Measurements from ENCODE around the gene UBXN2A.

Gene UBXN2A

DNA sequence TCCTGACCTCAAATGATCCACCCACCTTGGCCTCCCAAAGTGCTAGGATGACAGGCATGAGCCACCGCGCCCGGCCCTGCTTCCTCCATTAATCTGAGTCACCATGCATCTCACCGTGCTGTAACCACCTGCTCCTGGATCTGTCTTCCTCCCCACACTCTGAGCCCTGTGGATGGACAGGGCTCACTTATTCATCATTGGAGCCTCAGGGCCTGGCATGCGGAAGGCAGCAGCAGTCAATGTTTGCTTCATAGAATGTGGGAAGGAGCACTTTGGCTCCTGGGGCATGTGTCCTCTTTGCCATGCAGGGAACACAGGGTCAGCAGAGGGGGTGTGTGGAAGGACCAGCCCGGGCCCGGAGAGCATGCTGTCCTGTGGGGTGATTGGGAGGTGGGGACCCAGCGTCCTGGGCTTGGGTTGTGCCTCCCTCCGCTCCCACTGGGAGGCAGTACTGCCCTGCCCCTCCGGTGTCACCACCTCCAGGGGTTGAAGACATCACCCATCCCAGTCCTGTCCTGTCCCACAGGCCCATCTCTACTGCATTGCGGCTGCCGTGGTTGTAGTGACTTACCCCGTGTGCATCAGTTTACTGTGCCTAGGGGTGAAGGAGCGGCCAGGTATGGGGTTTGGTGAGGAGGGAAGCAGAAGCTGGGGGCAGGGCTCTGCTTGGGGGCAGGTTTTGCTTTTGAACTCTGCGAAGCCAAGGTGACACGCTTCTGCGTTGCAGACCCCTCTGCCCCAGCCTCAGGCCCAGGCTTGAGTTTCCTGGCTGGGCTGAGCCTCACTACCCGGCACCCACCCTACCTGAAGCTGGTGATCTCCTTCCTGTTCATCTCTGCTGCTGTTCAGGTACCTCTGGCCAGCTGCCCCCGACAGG, 81.1 kb downstream of the UBXN2A start:
- no peak overlapping the region for H3K4me3 ChIP-seq (ENCODE audit: low read depth, low read length)
- TF ChIP-seq, protein P1, sequence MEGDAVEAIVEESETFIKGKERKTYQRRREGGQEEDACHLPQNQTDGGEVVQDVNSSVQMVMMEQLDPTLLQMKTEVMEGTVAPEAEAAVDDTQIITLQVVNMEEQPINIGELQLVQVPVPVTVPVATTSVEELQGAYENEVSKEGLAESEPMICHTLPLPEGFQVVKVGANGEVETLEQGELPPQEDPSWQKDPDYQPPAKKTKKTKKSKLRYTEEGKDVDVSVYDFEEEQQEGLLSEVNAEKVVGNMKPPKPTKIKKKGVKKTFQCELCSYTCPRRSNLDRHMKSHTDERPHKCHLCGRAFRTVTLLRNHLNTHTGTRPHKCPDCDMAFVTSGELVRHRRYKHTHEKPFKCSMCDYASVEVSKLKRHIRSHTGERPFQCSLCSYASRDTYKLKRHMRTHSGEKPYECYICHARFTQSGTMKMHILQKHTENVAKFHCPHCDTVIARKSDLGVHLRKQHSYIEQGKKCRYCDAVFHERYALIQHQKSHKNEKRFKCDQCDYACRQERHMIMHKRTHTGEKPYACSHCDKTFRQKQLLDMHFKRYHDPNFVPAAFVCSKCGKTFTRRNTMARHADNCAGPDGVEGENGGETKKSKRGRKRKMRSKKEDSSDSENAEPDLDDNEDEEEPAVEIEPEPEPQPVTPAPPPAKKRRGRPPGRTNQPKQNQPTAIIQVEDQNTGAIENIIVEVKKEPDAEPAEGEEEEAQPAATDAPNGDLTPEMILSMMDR (IDR thresholded peaks at IDR 0.05; ENCODE audit: low read depth, low read length): 0 out of 2 replicates have a peak, but pooled peaks have one; percentile 6

DNA sequence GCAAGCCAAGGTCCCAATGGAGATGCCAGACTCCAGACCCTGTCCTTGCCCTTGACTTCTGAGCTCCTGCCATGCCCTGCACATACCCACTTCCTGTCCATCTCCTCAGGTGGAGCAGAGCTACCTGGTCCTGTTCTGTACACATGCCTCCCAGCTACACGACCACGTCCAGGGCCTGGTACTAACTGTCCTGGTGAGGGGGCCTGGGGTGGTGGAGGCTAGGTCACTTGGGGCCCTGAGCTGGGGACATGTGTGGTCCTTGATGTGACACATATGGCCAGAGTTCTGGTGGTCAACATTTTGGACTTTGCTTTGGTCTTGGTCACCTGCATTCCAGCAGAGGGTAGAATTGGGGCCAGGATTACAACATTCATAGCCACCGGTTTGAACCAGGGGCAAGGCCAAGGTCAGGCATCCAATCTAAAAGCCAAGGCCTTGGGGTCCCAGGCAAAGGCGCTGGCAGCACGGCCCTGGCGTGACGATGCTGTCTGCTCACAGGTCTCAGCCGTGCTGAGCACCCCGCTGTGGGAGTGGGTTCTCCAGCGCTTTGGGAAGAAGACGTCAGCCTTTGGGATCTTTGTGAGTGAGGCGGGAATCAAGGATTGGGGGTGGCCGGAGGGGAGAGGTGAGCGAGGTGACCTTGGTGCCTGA, 82.2 kb downstream of the UBXN2A start:
- no peak overlapping the region for H3K4me3 ChIP-seq (ENCODE audit: low read depth, low read length)
- TF ChIP-seq, protein P1 (IDR thresholded peaks at IDR 0.05; ENCODE audit: low read depth, low read length): no peak

DNA sequence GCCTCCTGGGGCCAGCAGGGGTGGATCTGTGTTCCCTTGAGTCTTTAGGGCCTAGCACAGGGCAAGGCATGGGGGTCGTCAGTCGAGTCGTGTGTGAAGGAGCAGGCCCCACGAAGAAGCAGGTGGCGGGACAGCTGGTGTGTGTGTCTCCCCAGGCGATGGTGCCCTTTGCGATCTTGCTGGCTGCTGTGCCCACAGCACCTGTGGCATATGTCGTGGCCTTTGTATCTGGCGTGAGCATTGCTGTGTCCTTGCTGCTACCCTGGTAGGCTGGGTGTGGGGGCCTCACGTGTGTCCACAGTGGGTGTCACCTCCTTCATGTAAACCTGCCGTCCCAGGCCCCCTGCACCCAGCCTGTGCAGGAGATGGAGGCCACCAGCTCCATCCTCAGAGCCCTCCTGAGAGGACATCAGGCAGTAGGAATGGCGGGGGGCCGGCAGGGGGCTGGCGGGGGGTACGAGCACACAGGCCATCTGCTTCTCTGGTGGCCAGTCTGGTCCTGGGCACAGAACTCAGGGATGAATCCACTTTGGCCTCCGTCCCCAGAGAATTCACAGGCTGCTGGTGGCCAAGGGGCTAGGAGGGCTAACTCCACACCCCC, 82.8 kb downstream of the UBXN2A start:
- no peak overlapping the region for H3K4me3 ChIP-seq (ENCODE audit: low read depth, low read length)
- TF ChIP-seq, protein P1 (IDR thresholded peaks at IDR 0.05; ENCODE audit: low read depth, low read length): no peak

DNA sequence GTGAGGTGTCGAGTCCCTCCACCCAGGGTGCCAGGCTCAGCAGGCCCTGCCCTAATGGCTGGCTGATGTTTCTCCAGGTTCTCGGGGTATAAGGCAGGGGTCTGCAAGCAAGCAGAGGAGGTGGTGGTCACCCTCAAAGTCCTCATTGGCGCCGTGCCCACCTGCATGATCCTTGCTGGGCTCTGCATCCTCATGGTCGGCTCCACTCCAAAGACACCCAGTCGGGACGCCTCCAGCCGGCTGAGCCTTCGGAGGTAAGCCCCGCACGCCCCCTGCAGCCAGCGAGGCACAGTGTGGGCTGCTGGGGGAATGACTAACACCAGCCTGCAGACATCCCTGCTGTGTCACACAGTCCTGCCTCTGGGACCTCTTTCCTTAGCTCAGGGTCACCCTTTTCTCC, 83.8 kb downstream of the UBXN2A start:
- no peak overlapping the region for H3K4me3 ChIP-seq (ENCODE audit: low read depth, low read length)
- TF ChIP-seq, protein P1 (IDR thresholded peaks at IDR 0.05; ENCODE audit: low read depth, low read length): no peak

DNA sequence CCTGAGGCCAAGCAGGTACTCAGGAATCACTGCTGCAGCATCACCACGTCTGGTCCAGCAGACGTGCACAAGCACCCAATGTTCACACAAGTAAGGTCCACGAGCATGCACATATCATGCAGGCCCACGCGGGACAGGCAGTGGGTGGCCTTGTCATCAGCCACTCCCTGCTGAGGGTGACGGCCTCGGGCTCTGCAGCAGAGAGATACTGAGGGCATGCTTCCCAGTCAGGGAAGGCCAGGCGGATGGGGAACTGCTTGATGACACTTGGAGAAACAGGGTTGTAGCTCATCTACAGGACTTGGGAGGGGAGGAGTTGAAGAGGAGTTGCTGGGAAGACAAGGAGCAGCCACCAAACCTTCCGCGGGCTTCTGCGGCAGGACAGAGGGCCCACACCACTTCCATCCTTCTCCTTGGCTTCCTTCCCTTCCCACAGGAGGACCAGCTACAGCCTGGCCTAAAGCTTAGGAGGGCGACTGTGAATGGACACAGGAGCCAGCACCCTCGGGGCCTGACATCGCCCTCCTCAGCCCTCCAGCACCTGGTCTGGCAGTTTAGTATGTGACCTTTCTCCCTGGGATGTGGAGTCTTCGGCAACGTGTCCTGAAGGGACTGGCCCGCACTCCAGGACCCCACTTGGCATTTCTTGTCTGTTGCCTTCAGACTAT, 84.9 kb downstream of the UBXN2A start:
- H3K4me3 ChIP-seq (ENCODE audit: low read depth, low read length): no peak overlapping the region

DNA sequence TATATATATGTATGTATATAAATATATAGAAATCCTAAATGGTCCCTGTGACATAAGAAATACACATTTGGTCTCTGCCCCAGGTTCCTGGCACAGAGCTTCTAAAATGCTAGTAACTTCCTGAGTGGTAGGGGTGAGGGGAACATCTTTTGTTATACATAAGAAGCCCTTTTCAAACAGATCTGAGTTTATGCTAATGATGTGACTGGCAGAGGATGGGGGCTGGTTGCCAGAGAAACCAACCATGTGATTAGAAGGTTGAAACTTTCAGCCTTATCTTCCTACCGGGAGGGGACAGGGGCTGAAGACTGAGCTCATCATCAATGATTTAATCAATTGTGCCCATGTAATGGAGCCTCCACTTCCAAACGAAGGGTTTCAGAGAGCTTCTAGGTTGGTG, 86.0 kb downstream of the UBXN2A start:
- TF ChIP-seq, protein P1 (IDR thresholded peaks at IDR 0.05; ENCODE audit: low read depth, low read length): no peak
- no peak overlapping the region for H3K4me3 ChIP-seq (ENCODE audit: low read depth, low read length)

More for the DNA sequence above, 84.9 kb downstream of the UBXN2A start:
- TF ChIP-seq, protein P1 (IDR thresholded peaks at IDR 0.05; ENCODE audit: low read depth, low read length): no peak

All from WI38 (cell line).